Cerebellar cortex (tissue), 1 donor: Measurements from ENCODE around the gene INHBB.

Experiments used
- DNase-seq: peaks from one replicate; pipeline ENCODE4 v3.0.0-alpha.2; 2015; ENCODE audit warnings: low spot score

The INHBB gene

DNA sequence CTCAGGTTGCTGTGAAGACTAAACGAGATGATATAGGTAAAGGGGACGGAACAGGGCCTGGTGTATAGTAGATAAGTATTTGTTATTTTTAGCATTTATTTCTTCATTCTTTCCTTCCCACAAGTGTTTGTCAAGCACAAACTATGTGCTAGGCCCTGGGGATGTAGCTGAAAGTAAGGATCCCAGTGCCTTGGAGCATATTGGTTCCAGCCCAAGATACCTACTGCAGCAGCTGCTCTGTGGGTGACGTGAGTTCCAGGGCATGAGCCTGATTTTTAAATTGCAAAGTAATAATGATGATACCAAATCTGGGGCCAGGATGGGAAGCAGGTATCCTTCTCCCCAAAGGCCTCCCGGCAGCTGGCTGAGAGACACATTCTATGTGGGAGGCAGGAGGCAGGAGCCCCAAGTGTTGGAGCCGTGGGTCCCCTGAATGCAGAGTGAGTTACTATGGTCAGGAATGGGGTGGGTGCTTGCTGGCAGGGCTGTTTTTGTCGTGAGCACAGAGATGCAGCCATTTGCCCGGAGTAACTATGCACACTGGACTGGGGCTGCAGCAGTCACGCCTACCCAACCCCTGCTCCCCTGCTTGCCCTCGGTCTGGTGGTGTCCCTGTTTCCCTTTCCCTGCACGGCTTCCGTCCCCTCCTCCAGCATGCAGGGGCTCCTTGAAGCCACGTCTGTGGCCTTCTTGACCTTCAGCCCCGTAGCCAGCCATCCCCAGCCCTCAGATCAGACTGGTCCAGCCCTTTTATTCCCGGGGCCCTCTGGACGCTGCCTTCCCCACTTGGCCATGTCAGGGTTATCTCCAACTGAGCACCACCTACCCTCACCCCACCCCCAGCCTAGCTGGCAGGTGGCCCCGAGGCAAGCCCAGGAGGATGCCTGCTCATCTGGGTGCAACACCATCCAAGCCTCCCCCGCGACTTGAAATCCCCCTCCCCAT is 52.4 kb downstream of the INHBB start:
- no peak for DNase-seq

DNA sequence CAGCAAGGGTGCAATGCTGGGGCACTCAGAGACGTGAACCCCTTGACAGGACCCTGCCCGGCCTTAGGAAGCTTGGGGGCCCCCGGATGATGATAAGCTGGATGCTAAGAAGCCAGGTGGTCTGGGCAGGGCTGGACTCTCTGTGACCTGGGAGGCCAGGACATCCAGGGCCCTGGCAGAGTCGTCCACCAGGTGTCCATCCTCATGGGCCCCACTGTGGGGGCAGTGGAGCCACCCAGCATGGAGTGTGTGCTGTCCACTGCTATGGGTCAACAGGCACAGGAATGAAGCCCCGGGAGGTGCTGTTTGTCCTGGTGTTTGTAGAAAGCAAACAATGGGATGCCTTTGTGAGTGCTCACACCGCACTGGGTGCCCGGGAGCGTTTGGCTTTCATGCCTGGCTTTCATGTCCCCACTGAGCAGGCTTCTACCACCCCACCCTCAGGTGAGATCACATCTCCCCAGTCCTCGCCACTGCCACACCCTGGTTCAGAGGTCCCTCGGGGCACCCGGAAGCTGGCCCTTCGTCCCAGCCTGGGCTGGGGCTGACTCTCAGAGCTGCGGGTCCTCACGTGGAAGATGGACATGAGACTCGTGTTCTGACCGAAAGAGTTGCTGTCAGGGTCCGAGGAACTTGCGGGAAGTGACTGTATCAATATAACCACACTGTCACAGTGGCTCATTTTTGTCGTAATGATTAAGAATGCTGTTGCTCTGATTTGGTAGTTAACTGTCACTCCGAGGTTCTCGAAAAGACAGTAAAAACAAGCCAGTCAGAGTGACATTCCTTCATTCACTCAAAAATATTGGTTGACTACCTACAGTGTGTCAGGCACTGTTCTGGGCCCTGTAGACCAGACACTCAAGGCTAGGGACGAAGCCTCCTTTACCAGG is 53.3 kb downstream of the INHBB start:
- no peak for DNase-seq

DNA sequence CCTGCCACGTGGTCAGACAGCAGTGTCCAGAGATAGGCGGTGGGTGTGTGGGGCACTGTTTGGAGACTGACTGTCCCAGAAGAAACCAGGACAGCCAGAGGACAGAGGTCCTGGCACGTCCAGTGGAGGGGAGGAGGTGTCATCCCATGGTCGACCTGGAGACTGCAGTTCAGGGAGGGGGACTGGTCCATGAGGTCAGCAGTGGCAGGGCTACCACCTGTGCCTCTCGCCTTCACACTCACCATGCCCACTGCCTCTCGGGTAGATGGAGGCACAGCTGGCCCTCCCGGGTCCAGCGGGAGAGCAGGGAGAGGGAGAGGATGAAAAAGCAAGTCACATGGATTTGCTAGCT is 53.9 kb downstream of the INHBB start:
- no peak for DNase-seq

- no peak for DNase-seq
These were observed 54.6 kb downstream of the INHBB start for GRCh38 chr2:120400551-120400950.
